DMS79 treated with DMSO at 0.1 percent for 48 hours (cell line): ENCODE measurements around the gene CGB2.
"Not testable (repeated sequence)": the region's sequence is repeated elsewhere in the genome, so short reads cannot be mapped to it uniquely, and the experiment has no call there.

Source experiments
- DNase-seq: peaks from one replicate; lab custom pipeline; 2025; lab: John Stamatoyannopoulos, UW

The CGB2 gene

GRCh38 chr19:49038111-49038510 lies 6.4 kb downstream of the CGB2 start:
- DNase-seq: not testable (repeated sequence)

GRCh38 chr19:49038557-49039276 lies 7.0 kb downstream of the CGB2 start:
- DNase-seq: not testable (repeated sequence)

DNA sequence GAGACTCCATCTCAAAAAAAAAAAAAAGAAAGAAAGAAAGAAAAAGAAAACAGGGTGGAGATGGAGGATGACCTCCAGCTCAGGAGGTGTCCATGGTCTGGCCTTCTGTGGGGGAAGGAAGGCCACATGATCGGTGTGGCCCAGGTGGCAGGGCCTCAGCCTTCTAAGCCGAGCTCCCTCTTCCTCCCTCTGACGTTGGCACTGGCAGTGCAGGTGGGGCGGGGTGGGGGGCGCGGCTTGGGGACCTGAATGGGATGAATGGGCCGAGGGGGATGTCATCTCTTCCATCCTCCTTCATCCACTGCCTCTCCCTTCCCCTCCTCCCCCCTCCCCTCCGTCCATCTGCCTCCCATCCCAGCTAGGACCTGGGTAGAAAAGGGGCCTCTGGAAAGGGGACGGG lies 8.0 kb downstream of the CGB2 start:
- not testable (repeated sequence) for DNase-seq

DNA sequence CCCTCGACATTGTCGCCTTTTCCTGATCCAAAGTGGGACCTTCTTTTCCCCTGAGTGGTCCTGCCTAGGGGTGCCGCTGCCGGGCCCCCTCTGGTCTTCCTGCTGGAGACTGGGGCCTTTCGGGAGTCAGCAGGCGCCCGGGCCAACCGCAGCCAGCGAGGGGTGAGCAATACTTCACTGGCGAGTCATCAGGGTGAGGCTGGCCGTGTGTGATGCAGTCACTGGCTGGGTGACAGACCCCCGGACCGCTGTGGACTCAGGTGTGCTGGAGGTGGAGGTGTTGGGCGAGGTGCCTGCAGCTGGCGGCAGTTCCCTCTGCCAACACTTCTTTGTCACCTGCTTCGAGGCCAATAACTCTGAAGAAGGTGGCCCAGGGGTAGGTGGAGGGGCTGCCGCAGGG lies 10.5 kb downstream of the CGB2 start:
- DNase-seq: no peak

DNA sequence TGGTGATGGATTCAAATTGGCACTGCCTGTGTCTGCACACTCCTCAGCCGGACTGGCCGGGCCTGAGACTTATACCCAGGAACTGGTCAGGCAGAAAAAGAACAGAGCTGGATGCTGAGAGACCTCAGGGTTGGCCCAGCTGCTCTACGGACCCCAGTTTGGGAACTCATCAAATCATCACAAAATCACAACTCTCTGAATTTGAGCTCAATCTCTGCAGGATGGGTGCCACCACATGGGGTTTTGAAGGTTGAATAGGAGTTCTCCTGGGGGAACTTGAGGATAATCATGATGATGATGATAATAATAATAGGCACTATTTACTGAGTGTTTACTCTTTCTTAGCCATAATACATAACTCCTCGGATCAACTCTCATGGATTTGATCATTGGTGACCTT lies 11.0 kb downstream of the CGB2 start:
- DNase-seq: not testable (repeated sequence)

DNA sequence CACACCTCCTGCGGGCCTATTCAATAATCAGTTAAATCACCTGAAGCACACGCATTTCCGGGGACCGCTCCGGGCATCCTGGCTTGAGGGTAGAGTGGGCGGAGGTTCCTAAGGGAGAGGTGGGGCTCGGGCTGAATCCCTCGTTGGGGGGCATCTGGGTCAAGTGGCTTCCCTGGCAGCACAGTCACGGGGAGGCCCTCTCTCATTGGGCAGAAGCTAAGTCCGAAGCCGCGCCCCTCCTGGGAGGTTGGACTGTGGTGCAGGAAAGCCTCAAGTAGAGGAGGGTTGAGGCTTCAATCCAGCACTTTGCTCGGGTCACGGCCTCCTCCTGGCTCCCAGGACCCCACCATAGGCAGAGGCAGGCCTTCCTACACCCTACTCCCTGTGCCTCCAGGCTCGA lies 11.9 kb downstream of the CGB2 start, which contains the start of gene CGB5:
Gene CGB5, plus strand, starts transcription at position 301 of the 400 bp plus-strand sequence. CDS start 362 bp downstream, outside the sequence.
- DNase-seq: not testable (repeated sequence)

GRCh38 chr19:49049011-49049410 lies 17.3 kb downstream of the CGB2 start, which contains the start of gene CGB8:
Gene CGB8 (minus strand): TSS chr19:49049111. CDS start chr19:49048739, 372 bp downstream.
- not testable (repeated sequence) for DNase-seq

- not testable (repeated sequence) for DNase-seq
Observed at GRCh38 chr19:49049834-49050233, 18.1 kb downstream of the CGB2 start.

DNA sequence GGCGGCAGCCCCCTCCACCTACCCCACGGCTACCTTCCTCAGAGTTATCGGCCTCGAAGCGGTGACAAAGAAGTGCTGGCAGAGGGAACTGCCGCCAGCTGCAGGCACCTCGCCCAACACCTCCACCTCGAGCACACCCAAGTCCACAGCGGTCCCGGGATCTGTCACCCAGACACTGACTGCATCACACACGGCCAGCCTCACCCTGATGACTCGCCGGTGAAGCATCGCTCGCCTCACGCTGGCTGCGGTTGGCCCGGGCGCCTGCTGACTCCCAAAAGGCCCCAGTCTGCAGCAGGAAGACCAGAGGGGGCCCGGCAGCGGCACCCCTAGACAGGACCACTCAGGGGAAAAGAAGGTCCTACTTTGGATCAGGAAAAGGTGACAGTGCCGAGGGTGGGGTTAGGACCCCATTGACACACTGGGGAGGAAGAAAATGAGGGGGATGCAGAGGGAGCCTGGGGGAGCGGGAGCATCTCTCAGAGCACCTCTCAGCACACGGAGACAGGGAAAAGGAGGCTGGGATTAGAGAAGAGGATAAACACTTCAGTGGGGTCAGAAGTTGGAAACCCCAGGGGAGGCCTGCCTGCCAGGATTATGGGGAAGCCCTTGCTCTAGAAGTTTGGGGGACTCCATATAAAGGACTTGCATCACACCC lies 18.8 kb downstream of the CGB2 start:
- DNase-seq: not testable (repeated sequence)

GRCh38 chr19:49056101-49056901 lies 24.6 kb downstream of the CGB2 start:
- DNase-seq: peak; percentile 49

- DNase-seq: not testable (repeated sequence)
Observed at GRCh38 chr19:49056902-49057596, 25.4 kb downstream of the CGB2 start.

DNA sequence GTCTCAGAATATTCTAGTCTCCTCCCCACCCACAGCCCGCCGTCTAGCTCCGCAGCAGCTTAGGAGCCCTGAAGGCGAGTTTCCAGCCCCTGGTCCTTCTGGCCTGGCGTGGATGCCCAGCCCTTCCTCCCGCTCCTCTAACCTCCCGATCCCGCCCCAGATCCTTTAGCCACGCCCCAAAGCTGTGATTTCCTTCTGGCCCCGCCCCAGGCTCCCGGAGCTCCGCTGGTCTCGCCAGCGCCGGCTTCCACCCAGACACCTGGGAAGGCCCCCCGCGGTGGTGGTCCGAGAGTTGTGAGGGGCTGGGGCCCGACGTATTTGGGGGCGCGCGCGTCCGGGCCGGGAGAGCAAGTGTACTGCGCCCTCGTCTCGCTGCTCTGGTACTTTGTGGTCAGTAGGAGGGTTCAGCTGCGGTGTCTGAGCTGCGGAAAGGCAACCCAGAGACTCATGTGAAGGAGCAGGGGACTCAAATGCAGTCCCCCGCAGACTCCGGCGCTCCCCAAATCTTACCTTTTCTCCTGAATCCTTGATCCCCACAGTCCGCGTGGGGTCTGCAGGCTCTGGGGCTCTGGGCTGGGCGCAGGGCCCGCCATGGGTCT lies 26.0 kb downstream of the CGB2 start, which contains the start of gene CGB7:
Gene CGB7, minus strand, starts transcription at position 114 of the 599 bp plus-strand sequence. CDS start 2,374 bp downstream, outside the sequence.
- peak; percentile 4 for DNase-seq

DNA sequence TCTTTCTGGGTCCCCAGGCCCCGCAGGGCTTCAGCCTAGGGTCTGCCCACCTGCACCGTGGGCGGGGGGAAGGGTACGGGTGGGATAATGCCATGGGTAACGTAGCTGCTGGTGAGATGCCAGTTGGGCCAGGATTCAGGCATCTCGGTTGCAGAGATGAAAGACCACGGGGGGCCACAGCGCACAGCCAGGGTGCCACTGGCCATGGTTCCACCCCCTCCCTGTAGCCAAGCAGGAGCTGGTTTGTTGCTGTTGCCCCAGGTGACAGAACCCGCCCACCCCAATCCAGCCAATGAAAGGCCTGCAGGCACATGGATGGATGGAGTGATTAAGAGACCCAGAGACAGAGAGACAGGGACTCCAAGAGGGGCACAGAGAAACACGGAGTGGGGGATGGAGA lies 26.9 kb downstream of the CGB2 start:
- DNase-seq: no peak

- no peak for DNase-seq
Observed at GRCh38 chr19:49059053-49059452, 27.4 kb downstream of the CGB2 start.

GRCh38 chr19:49061000-49061399 lies 29.3 kb downstream of the CGB2 start:
- DNase-seq: no peak

DNA sequence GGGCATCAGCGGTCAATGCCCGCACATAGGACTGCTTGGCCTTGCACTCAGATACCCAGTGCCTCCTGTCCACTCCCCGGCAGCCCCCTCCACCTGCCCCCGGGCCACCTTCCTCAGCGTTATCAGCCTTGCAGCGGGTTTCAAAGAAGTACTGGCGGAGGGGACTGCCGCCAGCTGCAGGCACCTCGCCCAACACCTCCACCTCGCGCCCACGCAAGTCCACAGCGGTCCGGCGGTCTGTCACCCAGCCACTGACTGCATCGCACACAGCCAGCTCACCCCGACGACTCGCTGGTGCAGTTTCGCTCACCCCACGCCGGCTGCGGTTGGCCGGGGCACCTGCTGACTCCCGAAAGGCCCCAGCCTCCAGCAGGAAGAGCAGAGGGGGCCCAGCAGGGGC lies 29.8 kb downstream of the CGB2 start:
- no peak for DNase-seq

GRCh38 chr19:49064029-49064629 lies 32.4 kb downstream of the CGB2 start:
- DNase-seq: no peak

- no peak for DNase-seq
Observed at GRCh38 chr19:49064768-49065611, 33.3 kb downstream of the CGB2 start, which contains the start of gene NTF4. Gene NTF4 (minus strand): TSS chr19:49064818. CDS start chr19:49061997, 2,821 bp downstream.

GRCh38 chr19:49065905-49066512 lies 34.3 kb downstream of the CGB2 start:
- DNase-seq: no peak
